Astrocyte (in vitro differentiated cells and primary cell): ENCODE measurements around the gene PPP2R2B.

Experiments
- EZH2 ChIP-seq: IDR thresholded peaks from 2 replicates; pipeline ENCODE4 v1.6.1; 2012; ENCODE audit warnings: mild to moderate bottlenecking, low read length, inconsistent platforms; ENCODE audit not compliant: insufficient read depth
- TF ChIP-seq, protein P1 (sequence below): IDR thresholded peaks from 2 replicates; pipeline ENCODE4 v1.5.1; 2011; ENCODE audit warnings: low read depth, mild to moderate bottlenecking, inconsistent platforms, low read length, moderate library complexity; ENCODE audit not compliant: insufficient read depth

- TF ChIP-seq, protein P1, sequence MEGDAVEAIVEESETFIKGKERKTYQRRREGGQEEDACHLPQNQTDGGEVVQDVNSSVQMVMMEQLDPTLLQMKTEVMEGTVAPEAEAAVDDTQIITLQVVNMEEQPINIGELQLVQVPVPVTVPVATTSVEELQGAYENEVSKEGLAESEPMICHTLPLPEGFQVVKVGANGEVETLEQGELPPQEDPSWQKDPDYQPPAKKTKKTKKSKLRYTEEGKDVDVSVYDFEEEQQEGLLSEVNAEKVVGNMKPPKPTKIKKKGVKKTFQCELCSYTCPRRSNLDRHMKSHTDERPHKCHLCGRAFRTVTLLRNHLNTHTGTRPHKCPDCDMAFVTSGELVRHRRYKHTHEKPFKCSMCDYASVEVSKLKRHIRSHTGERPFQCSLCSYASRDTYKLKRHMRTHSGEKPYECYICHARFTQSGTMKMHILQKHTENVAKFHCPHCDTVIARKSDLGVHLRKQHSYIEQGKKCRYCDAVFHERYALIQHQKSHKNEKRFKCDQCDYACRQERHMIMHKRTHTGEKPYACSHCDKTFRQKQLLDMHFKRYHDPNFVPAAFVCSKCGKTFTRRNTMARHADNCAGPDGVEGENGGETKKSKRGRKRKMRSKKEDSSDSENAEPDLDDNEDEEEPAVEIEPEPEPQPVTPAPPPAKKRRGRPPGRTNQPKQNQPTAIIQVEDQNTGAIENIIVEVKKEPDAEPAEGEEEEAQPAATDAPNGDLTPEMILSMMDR = no peak
- TF ChIP-seq EZH2 = no peak
Measured at GRCh38 chr5:146623666-146624065, 254.9 kb downstream of the PPP2R2B start.
